ENCODE data around the gene MLYCD.
"Not testable (repeated sequence)": the region's sequence is repeated elsewhere in the genome, so short reads cannot be mapped to it uniquely, and the experiment has no call there.

Gene MLYCD

GRCh38 chr16:83935005-83935857 lies 36.3 kb downstream of the MLYCD start:
- H3K9ac ChIP-seq (ENCODE audit: low read depth, low read length): no peak overlapping the region
- 0 out of 2 replicates have a peak, but pooled peaks cover under 1% of the 10 kb centered on the region for H3K4me1 ChIP-seq (ENCODE audit: insufficient read depth, low read length)
- H3K9me3 ChIP-seq (ENCODE audit: control insufficient read depth, insufficient read depth, low read length): no peaks in the 10 kb centered on the region
- no peaks in the 10 kb centered on the region for H3K36me3 ChIP-seq (ENCODE audit: insufficient read depth, low read length)

GRCh38 chr16:83935858-83936255 lies 36.9 kb downstream of the MLYCD start:
- 0 out of 2 replicates have a peak, but pooled peaks cover 4% of the 10 kb centered on the region for H3K4me1 ChIP-seq (ENCODE audit: insufficient read depth, low read length)
- no peaks in the 10 kb centered on the region for H3K36me3 ChIP-seq (ENCODE audit: insufficient read depth, low read length)
- no peaks in the 10 kb centered on the region for H3K9me3 ChIP-seq (ENCODE audit: control insufficient read depth, insufficient read depth, low read length)
- no peak overlapping the region for H3K9ac ChIP-seq (ENCODE audit: low read depth, low read length)

- H3K36me3 ChIP-seq (ENCODE audit: insufficient read depth, low read length): no peaks in the 10 kb centered on the region
- H3K9me3 ChIP-seq (ENCODE audit: control insufficient read depth, insufficient read depth, low read length): no peaks in the 10 kb centered on the region
- H3K4me1 ChIP-seq (ENCODE audit: insufficient read depth, low read length): 0 out of 2 replicates have a peak, but pooled peaks cover 4% of the 10 kb centered on the region
- H3K9ac ChIP-seq (ENCODE audit: low read depth, low read length): no peak overlapping the region
Observed at GRCh38 chr16:83936581-83937165, 37.8 kb downstream of the MLYCD start.

DNA sequence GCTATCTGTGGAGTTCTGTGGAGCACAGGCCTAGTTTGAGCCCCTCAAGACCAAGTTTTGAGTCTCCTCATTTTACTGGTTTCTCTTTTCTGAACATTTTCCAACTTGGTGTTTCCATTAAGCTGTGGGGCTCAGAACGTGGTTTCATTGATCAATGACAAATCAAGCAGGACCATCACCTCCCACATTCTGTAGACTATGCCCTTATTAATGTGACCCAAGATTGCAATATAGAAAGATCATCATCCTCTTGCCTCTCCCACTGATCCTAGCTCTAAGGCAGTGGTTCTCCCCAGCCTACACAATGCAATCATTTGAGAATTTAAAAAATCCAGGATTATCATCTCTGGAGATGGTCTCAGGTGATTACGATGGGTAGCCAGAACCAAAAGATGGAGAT lies 38.4 kb downstream of the MLYCD start:
- no peak overlapping the region for H3K9ac ChIP-seq (ENCODE audit: low read depth, low read length)
- no peaks in the 10 kb centered on the region for H3K9me3 ChIP-seq (ENCODE audit: control insufficient read depth, insufficient read depth, low read length)
- H3K36me3 ChIP-seq (ENCODE audit: insufficient read depth, low read length): no peaks in the 10 kb centered on the region
- 0 out of 2 replicates have a peak, but pooled peaks cover 4% of the 10 kb centered on the region for H3K4me1 ChIP-seq (ENCODE audit: insufficient read depth, low read length)

DNA sequence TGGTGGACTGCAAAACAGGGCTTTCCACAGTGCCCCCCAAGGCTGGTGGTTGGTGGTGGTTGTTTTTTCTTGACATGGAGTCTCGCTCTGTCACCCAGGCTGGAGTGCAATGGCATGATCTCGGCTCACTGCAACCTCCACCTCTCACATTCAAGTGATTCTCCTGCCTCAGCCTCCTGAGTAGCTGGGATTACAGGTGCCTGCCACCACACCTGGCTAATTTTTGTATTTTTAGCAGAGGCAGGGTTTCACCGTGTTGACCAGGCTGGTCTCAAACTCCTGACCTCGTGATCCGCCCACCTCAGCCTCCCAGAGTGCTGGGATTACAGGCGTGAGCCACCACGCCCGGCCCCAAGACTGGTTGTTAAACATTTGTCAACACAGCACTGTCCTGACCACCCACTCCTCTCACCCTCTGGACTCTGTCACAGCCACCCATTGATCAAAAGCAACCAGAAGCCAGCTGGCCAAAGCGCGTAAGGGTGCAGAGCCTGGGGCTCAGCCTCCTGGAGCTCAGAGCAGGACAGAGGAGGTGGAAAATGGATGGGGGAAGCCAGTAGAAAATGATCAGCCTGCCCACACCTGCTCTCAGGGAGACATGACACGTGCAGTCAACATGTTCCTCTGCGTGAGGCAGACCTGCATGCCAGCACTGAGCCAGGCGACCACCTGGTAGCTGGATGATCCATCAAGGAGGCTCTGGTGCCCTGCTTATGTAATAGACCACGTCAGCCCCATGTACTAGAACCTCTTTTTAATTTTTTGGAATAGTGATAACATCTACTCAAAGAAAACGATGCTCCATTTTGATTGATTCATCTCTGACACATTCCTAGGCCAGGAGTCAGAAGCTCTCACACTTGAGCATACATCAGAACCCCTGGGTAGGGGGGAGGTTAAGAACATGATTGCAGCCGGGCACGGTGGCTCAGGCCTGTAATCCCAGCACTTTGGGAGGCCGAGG lies 39.3 kb downstream of the MLYCD start:
- Histone ChIP-seq H3K4me1 (ENCODE audit: insufficient read depth, low read length) (peaks cover 4% of the 10 kb centered on the region; the same call in 1 of the 2 replicates), H3K36me3 (ENCODE audit: insufficient read depth, low read length) (no peaks in the 10 kb centered on the region), H3K9me3 (ENCODE audit: control insufficient read depth, insufficient read depth, low read length) (no peaks in the 10 kb centered on the region), H3K9ac (ENCODE audit: low read depth, low read length) (no peak overlapping the region)

DNA sequence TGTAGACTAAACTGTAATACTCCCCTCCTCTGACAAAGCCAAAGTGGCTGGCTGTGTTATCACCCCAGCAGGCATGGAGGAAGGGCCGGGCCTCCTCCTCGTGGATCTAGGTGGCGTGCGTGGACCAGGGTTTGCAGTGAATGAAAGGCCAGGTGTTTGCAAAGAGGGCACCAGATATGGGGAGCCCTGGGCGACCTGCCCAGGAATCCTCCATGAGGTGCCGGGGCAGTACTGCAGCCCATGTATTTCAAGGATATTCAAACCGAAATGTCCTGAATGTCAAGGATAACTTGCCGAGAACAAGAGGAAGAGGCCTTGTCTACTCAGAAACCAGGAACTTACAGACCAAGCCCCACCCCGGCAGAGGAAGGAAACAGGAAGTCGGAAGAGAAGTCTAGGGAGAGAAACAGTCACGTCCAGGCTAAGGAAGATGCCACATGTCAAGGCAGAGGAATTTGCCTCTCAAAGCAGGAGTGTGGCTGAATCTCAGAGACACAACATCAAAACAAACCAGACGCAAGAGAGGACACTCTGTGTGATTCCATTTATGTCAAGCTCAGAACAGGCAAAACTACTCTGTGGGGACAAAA lies 40.4 kb downstream of the MLYCD start:
- Histone ChIP-seq H3K36me3 (ENCODE audit: insufficient read depth, low read length) (no peaks in the 10 kb centered on the region), H3K9ac (ENCODE audit: low read depth, low read length) (no peak overlapping the region), H3K9me3 (ENCODE audit: control insufficient read depth, insufficient read depth, low read length) (no peaks in the 10 kb centered on the region), H3K4me1 (ENCODE audit: insufficient read depth, low read length) (peaks cover 4% of the 10 kb centered on the region; the same call in 1 of the 2 replicates)

- Histone ChIP-seq H3K4me1 (ENCODE audit: insufficient read depth, low read length) (peaks cover 4% of the 10 kb centered on the region; the same call in 1 of the 2 replicates), H3K36me3 (ENCODE audit: insufficient read depth, low read length) (no peaks in the 10 kb centered on the region), H3K9ac (ENCODE audit: low read depth, low read length) (no peak overlapping the region), H3K9me3 (ENCODE audit: control insufficient read depth, insufficient read depth, low read length) (no peaks in the 10 kb centered on the region)
Observed at GRCh38 chr16:83940119-83940518, 41.2 kb downstream of the MLYCD start.

- H3K9me3 ChIP-seq (ENCODE audit: control insufficient read depth, insufficient read depth, low read length): no peaks in the 10 kb centered on the region
- no peak overlapping the region for H3K9ac ChIP-seq (ENCODE audit: low read depth, low read length)
- no peaks in the 10 kb centered on the region for H3K36me3 ChIP-seq (ENCODE audit: insufficient read depth, low read length)
- H3K4me1 ChIP-seq (ENCODE audit: insufficient read depth, low read length): peaks cover 4% of the 10 kb centered on the region; the same call in 1 of the 2 replicates
Observed at GRCh38 chr16:83940630-83941378, 41.9 kb downstream of the MLYCD start.

DNA sequence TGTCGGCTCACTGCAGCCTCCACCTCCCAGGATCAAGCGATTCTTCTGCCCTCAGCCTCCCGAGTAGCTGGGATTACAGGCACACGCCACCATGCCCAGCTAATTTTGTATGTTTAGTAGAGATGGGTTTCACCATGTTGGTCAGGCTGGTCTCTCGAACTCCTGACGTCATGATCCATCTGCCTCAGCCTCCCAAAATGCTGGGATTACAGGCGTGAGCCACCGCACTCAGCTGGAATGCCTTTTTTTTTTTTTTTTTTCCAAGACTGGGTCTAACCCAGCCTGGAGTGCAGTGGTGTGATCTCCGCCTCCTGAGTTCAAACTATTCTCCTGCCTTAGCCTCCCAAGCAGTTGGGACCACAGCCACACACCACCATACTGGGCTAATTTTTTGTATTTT lies 42.6 kb downstream of the MLYCD start:
- H3K9me3 ChIP-seq (ENCODE audit: control insufficient read depth, insufficient read depth, low read length); H3K36me3 ChIP-seq (ENCODE audit: insufficient read depth, low read length); H3K9ac ChIP-seq (ENCODE audit: low read depth, low read length); H3K4me1 ChIP-seq (ENCODE audit: insufficient read depth, low read length): not testable (repeated sequence)

- H3K9ac ChIP-seq (ENCODE audit: low read depth, low read length): no peak overlapping the region
- H3K4me1 ChIP-seq (ENCODE audit: insufficient read depth, low read length): peaks cover 4% of the 10 kb centered on the region; the same call in 1 of the 2 replicates
- no peaks in the 10 kb centered on the region for H3K9me3 ChIP-seq (ENCODE audit: control insufficient read depth, insufficient read depth, low read length)
- no peaks in the 10 kb centered on the region for H3K36me3 ChIP-seq (ENCODE audit: insufficient read depth, low read length)
Observed at GRCh38 chr16:83942074-83942473, 43.2 kb downstream of the MLYCD start.

GRCh38 chr16:83942815-83943515 lies 44.0 kb downstream of the MLYCD start:
- Histone ChIP-seq H3K9ac (ENCODE audit: low read depth, low read length) (no peak overlapping the region), H3K9me3 (ENCODE audit: control insufficient read depth, insufficient read depth, low read length) (no peaks in the 10 kb centered on the region), H3K4me1 (ENCODE audit: insufficient read depth, low read length) (peaks cover 4% of the 10 kb centered on the region; the same call in 1 of the 2 replicates), H3K36me3 (ENCODE audit: insufficient read depth, low read length) (no peaks in the 10 kb centered on the region)

- no peaks in the 10 kb centered on the region for H3K9me3 ChIP-seq (ENCODE audit: control insufficient read depth, insufficient read depth, low read length)
- peaks cover 4% of the 10 kb centered on the region; the same call in 1 of the 2 replicates for H3K4me1 ChIP-seq (ENCODE audit: insufficient read depth, low read length)
- H3K36me3 ChIP-seq (ENCODE audit: insufficient read depth, low read length): no peaks in the 10 kb centered on the region
- no peak overlapping the region for H3K9ac ChIP-seq (ENCODE audit: low read depth, low read length)
Observed at GRCh38 chr16:83943516-83944050, 44.7 kb downstream of the MLYCD start.

GRCh38 chr16:83945587-83945986 lies 46.7 kb downstream of the MLYCD start:
- Histone ChIP-seq H3K9ac (ENCODE audit: low read depth, low read length) (no peak overlapping the region), H3K9me3 (ENCODE audit: control insufficient read depth, insufficient read depth, low read length) (no peaks in the 10 kb centered on the region), H3K36me3 (ENCODE audit: insufficient read depth, low read length) (no peaks in the 10 kb centered on the region), H3K4me1 (ENCODE audit: insufficient read depth, low read length) (peaks cover under 1% of the 10 kb centered on the region; the same call in 1 of the 2 replicates)
